Stimulated activated CD8-positive, alpha-beta memory T cell treated with anti-CD3 and anti-CD28 coated beads, Interleukin-12 subunit alpha, Interleukin-12 subunit beta, amount 100 ng/mL, for 1 hour (primary cell): ENCODE measurements around the gene MEAF6.

Experiments used
- DNase-seq: peaks from one replicate; pipeline ENCODE4 v3.0.0-alpha.2; 2020; ENCODE audit warnings: low read depth

Gene MEAF6

DNA sequence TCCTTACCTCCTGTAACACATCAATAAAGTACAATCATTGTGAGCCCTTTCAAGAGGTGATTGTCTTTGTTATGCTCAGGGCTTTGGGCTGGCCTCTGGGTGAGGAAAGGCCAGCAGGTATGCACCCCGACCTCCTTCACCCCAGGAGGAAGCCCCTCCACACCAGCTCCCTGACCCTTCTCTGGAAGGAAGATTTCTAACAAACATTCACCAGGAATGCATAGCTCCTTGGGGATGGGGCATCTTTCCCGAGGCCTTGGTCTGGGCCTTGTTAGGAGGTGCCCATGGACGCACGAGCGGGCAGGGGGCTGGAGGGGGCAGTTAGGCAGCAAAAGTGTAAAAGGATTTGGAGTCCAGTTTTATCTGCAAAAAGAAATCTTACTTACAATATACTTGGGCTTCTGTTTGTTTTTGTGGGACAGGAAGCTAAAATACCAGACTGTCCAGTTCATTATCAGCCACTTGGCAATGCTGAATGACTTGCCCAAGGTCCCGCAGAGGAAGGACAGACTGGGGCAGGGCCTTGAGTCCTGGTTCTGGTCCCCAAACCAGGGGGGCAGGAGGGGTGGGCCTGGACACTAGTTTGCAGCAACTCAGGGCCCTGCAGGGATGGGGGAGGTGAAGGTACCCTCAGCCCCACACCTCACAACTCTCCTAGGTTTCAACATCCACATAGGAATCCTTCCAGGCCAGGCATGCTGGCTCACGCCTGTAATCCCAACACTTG is 30.1 kb downstream of the MEAF6 start:
- no peak for DNase-seq

DNA sequence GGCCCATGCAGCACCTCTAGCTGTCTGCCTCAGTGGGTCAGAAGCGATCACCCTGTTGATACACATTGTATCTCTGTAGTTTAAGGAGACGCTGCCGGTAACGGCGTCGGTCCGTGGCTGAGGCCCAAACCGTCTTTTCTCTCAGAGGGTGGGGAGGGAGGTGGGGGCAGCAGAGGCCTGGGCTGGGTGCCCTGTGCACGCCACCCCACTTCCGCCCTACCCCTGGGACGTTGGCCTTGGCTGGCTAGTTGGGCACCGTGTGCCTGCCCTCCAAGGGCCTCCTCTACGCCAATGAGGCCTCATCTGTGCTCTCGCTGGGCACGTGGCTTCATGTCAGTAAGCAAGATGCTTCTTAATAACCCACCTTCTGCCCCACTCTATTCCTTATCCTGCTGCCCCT is 30.8 kb downstream of the MEAF6 start:
- no peak for DNase-seq

DNA sequence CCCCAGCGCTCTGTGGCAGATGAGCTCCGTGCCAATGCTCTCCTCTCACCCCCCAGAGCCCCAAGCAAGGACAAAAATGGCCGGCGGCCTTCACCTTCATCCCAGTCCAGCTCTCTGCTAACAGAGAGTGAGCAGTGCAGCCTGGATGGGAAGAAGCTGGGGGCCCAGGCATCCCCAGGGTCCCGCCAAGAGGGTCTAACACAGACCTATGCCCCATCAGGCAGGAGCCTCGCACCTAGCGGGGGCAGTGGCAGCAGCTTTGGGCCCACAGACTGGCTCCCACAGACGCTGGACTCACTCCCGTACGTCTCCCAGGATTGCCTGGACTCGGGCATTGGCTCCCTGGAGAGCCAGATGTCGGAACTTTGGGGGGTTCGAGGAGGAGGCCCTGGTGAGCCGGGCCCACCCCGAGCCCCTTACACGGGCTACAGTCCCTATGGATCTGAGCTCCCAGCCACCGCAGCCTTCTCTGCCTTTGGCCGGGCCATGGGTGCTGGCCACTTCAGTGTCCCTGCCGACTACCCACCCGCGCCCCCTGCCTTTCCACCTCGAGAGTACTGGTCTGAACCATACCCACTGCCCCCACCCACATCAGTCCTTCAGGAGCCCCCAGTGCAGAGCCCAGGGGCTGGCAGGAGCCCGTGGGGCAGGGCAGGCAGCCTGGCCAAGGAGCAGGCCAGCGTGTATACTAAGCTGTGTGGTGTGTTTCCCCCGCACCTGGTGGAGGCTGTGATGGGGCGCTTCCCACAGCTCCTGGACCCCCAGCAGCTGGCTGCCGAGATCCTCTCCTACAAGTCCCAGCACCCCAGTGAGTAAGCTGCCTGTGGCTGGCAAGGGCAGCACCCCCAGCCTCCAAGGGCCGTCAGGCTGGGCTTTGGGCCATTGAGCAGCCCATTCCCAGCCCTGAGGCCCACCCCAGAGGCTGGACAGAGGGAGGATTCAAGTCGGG is 31.5 kb downstream of the MEAF6 start:
- DNase-seq = no peak

GRCh38 chr1:37482004-37482785 is 32.4 kb downstream of the MEAF6 start:
- no peak for DNase-seq

DNA sequence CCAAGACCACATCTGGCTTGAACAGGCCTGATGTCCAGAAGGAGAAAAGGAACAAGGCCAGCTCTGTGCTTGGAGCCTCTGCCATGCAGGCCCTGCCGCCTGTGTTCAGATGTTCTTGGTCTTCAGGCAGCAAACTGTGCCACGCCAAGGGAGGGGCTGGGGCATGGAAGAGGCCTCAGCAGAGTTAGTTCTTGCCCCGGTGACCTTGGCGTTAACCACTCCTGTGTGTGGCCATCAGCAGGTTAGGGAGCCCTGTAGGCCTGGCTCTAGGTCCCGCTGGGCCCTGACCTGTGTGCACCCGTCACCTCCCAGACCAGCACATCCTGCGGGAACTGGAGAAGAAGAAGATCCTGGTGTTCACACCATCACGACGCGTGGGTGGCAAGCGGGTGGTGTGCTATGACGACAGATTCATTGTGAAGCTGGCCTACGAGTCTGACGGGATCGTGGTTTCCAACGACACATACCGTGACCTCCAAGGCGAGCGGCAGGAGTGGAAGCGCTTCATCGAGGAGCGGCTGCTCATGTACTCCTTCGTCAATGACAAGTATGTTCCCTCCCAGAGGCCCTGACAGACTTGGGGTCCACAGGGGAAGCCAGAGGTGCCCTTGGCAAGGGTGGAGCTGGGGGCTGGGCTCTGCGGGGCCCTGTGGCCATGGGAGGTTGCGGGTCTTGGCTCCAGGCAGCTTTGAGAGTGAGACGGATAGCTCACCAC is 33.1 kb downstream of the MEAF6 start:
- no peak for DNase-seq

- no peak for DNase-seq
Observed at GRCh38 chr1:37480581-37481288, 33.8 kb downstream of the MEAF6 start.

DNA sequence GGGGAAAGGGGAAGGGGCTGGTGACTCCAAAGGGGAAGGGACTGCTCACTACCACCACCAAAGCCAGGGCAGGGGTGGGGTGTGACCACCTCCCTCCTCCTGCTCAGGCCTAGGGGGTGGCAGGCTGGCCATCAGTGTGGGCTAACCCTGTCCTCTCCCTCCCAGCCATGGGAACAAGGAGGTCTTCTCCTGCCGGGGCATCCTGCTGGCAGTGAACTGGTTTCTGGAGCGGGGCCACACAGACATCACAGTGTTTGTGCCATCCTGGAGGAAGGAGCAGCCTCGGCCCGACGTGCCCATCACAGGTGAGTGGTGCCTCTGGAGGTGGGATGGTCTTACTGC is 34.5 kb downstream of the MEAF6 start:
- DNase-seq = no peak

DNA sequence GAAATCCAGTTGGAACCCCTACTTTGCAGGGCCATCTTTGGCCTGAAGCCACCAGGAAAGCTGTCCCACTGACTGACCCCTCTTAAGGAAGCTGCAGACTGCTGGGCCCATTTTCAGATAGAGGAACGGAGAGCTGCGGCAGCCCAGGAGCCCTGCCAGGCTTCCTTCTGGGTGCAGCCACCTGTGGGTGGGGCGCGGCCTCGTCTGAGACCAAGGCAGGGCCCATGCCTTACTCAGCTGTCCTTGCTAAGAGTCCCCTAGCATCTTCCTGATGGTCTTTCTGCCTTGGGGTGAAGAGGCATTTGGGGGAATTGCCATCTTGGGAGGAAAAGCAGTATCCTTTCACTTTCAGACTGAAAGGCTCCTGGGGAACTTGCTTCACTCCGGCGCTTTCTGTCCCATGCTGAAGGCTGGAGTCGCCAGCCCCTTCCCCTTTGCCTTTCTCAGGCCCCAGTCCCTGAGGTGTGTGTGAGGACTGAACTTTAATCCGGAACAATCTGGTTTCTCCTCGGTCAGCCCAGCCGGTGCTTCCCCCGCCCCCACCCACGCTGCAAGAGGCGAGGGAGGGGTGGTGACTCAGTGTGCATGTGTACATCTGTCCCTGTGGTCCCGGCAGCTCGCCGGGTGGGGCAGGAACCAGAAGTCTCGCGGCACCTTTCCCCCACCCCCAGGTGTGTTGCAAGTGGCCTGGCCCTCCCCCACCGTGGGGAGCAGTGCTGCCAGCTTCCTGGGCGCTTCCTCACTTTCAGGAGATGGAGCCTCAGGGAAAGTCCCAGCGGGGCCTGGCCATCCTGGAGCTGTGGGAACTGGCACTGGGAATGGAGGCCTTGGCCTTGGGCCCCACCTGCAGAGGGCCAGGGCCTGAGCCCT is 35.1 kb downstream of the MEAF6 start:
- DNase-seq = peak; percentile 84

DNA sequence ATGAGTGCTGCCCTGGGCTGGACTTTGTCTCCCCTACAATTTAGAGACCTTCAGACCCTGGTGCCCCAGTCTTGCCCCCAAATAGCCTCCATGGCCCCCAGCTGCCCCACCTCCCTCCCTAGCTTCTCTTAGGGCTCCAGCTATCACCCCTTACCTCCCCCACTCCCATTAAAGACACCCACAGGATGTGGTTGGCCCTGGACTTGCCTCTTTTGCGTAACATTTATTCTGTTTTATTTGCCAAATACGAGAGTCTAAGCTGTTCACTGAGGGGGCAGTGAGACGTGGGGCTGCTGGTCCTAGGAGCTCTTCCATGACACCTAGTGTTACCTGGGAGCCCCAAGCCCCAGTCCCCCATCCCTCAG is 35.7 kb downstream of the MEAF6 start:
- no peak for DNase-seq

DNA sequence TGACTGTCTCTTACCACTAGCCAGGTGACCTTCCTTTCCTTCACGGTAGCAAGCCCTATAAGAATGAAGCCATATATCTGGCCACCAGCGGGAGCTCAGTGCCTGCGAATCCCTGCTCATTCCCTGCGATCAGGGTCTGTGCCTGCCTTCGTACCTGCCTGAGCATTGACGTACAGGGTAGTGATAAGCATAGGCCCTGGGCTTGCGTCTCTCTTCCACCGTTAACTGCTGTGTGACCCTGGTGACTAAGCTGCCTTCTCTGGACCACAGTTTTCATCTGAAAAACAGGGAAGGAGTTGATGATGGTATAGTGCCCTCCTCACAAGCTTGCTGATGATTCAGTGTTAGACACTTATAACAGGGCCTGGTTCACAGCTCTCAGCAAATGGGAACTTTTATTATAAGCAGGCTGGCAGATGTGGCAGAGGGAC is 36.1 kb downstream of the MEAF6 start:
- DNase-seq = no peak

- DNase-seq = no peak
Observed at GRCh38 chr1:37477946-37478345, 36.6 kb downstream of the MEAF6 start.

GRCh38 chr1:37477198-37477931 is 37.2 kb downstream of the MEAF6 start:
- peak; percentile 76 for DNase-seq

DNA sequence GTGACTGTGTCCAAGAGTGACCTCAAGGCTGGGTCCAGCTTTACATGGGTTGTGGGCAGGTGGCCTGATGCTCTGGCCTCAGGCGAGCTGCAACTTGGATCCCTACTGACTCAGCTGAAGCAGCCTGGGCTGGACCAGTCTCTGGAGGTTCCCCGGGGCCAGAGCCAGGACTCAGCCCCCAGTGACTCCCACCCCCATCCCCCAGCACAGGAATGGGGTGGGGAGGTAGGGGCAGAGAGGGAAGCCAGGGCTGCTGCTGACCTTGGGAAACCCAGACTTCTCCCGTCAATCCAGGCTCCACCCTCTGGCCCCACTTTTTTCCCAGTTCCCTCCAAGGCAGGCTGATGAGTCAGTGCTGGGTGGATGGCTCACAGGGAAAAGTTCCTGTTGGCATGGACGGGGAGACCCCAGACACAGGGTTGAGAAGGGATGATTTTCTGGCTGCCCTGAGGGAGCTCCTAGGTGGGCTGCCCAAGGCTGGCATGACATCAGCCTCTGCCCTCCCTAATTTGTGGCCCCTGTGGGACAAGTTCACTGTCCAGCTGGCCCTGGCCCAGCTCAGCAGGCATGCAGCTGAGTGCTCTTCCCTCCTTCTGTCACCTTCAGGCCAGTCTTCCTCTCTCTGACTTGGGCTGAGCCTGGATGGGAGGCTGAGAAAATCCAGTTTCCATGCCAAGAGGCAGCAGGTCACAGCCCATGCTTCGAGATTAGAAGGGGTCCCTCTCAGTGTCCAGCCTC is 37.9 kb downstream of the MEAF6 start:
- no peak for DNase-seq

- DNase-seq = no peak
Observed at GRCh38 chr1:37476087-37476452, 38.5 kb downstream of the MEAF6 start.

GRCh38 chr1:37475380-37476086 is 39.0 kb downstream of the MEAF6 start:
- DNase-seq = no peak

DNA sequence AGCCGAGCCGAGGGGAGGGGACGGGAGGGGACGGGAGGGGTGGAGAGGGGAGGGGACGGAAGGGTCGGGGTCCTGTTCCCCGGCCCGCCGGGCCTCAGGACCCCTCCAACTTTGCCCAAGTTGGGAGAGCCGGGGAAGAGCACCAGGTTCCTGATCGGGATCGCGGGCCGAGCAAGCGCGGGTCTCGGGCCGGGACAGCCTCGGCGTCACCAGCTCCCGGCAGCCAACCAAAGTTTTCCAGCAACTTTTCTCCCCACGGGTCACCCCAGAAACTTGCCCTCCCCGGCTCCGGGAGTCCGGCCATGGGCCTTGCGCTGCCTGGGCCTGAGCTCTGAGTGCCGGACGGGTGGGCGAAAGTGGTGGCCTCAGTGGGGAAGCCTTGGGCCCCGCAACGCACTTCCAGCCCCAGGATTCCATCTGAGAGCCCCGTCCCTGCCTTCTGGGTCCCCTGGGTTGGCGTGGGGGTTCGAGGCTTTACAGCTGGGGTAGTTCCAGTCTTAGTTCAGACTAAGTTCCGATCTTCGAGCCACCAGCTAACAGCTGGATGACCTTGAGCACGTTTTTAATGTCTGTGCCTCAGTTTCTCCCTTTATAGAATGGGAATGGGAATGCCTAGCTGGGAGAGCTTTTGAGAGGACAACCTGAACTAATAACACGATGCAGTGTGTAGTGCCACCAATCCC is 39.7 kb downstream of the MEAF6 start:
- no peak for DNase-seq

DNA sequence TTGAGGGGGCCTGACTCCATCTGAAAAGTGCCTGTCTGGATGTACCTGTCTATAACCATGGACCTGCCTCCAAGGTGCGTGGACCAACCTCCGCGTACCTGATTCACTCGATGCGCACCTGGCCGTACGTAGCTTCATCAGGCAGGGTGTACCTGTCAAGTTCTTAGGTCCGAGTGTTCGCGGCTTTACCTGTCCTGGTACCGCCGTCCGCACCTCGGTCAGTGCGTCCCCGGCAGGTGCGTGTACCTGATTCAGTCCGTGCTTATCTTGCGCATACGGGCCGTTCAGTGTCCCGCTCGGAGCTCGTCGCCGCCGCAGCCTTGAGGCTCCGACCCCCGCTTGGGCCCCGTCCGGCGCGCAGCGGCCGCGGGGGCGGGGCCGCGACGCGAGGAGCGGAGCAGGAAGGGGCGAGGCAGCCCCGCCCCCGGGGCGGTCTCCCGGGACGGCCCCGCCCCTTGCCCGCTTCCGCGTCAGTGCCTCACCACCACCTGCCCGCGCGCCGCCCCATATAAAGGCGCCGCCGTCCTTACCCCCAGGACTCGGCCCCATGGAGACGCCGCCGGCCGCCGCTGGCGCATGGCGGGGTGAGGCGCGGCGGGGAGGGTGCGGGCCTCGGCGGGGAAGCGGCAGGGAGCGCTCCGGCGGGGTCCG is 40.4 kb downstream of the MEAF6 start, which contains the start of gene ZC3H12A:
TSS of gene ZC3H12A (plus strand) at position 535 of the 651 bp plus-strand sequence. CDS start 917 bp downstream, outside the sequence.
- peak; percentile 85 for DNase-seq
